HepG2 (cell line): Measurements from ENCODE around the gene INO80C. TPM values are rescaled to one million over a fixed set of nuclear protein-coding genes. Genes with fewer than 3 reads are reported as not detected.

Experiments used
- ATAC-seq: fragments of 200-7000 bp; cut with Tn5 transposase; 3 replicates; pipeline ENCODE4 v1.9.1; 2020; ENCODE audit warnings: mild to moderate bottlenecking, moderate library complexity
- BruUV-seq: library from RNA; stranded (reverse); fragments of 400-500 nt; replicated peaks from 2 replicates; lab custom pipeline; 2021; lab: Mats Ljungman, UMichigan
- CTCF ChIA-PET: fragments of 300-600 bp; formaldehyde crosslinking; extraction: SDS; loops from one replicate; lab custom pipeline; 2021; ENCODE audit warnings: low total read pairs, inconsistent platforms, low intra/inter-chr PET ratio; lab: Yijun Ruan, JAX
- POLR2A ChIA-PET: fragments of 350-600 bp; sonication (Branson Sonifier 250); formaldehyde crosslinking; loops from one replicate; lab custom pipeline; 2020; ENCODE audit warnings: antibody characterized with exemption, inconsistent platforms; lab: Yijun Ruan, JAX
- DNase-seq: peaks from one replicate; pipeline ENCODE4 v3.0.0-alpha.2; 2015; ENCODE audit warnings: low spot score
- FAIRE-seq: peaks from 3 replicates; lab custom pipeline; 2011; peaks lifted over from hg19 to GRCh38; lab: Jason Lieb, UNC
- H2AFZ ChIP-seq: one replicate; pipeline ENCODE4 v1.6.1; 2011; ENCODE audit warnings: low read length, inconsistent platforms
- H3K27ac ChIP-seq: fragments of 300-600 bp; 3 replicates; pipeline ENCODE4 v1.8.0; 2011; ENCODE audit warnings: mixed run types, mild to moderate bottlenecking, mixed read lengths, low read length, inconsistent platforms; ENCODE audit not compliant: insufficient read depth; ENCODE audit errors: extremely low read length
- H3K27me3 ChIP-seq, 2 experiments: fragments of 200-600 bp in 1 of 2; 2 replicates in 1 of 2; 3 replicates in 1 of 2; pipeline versions ENCODE4 v1.6.0 to v1.8.0; 2011; ENCODE audit warnings: low read length in 2 of 2, mild to moderate bottlenecking in 2 of 2, moderate library complexity in 2 of 2, inconsistent platforms in 1 of 2; ENCODE audit not compliant: insufficient read depth in 2 of 2, control insufficient read depth in 1 of 2
- H3K36me3 ChIP-seq, 2 experiments: fragments of 200-600 bp in 1 of 2; replicated peaks in 1 of 2; 2 replicates in 1 of 2; 3 replicates in 1 of 2; pipeline versions ENCODE4 v1.5.1 to v1.8.0; 2011; ENCODE audit warnings: low read length in 2 of 2, inconsistent platforms in 1 of 2; ENCODE audit not compliant: insufficient read depth in 2 of 2, control insufficient read depth in 1 of 2
- H3K4me1 ChIP-seq: 2 replicates; pipeline ENCODE4 v1.5.1; 2012; ENCODE audit warnings: low read length, inconsistent platforms; ENCODE audit not compliant: insufficient read depth
- H3K4me2 ChIP-seq: 2 replicates; pipeline ENCODE4 v1.6.0; 2011; ENCODE audit warnings: low read depth, low read length, inconsistent platforms
- H3K4me3 ChIP-seq, 3 experiments: fragments of 200-600 bp in 1 of 3; sonication (generic), shearing (Covaris generic) in 1 of 3; replicated peaks in 1 of 3; 2 replicates each; pipeline ENCODE4 v1.5.1; 2011 to 2016; ENCODE audit warnings: low read length in 3 of 3, inconsistent platforms in 2 of 3, low read depth in 2 of 3, mild to moderate bottlenecking in 2 of 3, control low read depth in 1 of 3, mixed read lengths in 1 of 3; ENCODE audit not compliant: insufficient read depth in 1 of 3
- H3K79me2 ChIP-seq: one replicate; pipeline ENCODE4 v1.6.1; 2011; ENCODE audit warnings: low read length, inconsistent platforms; ENCODE audit not compliant: insufficient read depth
- H3K9ac ChIP-seq: 2 replicates; pipeline ENCODE4 v1.6.0; 2011; ENCODE audit warnings: mild to moderate bottlenecking, low read depth, low read length, inconsistent platforms; ENCODE audit not compliant: insufficient read depth
- H3K9me3 ChIP-seq: 2 replicates; pipeline ENCODE4 v1.5.1; 2012; ENCODE audit warnings: mild to moderate bottlenecking, low read length
- H4K20me1 ChIP-seq: 2 replicates; pipeline ENCODE4 v1.6.0; 2011; ENCODE audit warnings: inconsistent platforms, mild to moderate bottlenecking, low read length, moderate library complexity; ENCODE audit not compliant: insufficient read depth
- ASH2L ChIP-seq: fragments of 300-600, 200-600 bp; sonication (generic); IDR thresholded peaks from 2 replicates; pipeline ENCODE4 v1.7.0; 2017; ENCODE audit warnings: low read depth, mild to moderate bottlenecking, moderate library complexity, mixed read lengths, low read length; ENCODE audit not compliant: insufficient read length
- NPAS2 ChIP-seq: sonication (generic); formaldehyde crosslinking; IDR thresholded peaks from 2 replicates; pipeline ENCODE4 v1.8.0; 2022; ENCODE audit warnings: mild to moderate bottlenecking, missing genetic modification reagents, borderline replicate concordance
- PAWR ChIP-seq: sonication (generic); formaldehyde crosslinking; IDR thresholded peaks from 2 replicates; pipeline ENCODE4 v1.4.0; 2020; ENCODE audit warnings: missing genetic modification reagents, mild to moderate bottlenecking, borderline replicate concordance
- POGZ ChIP-seq: sonication (generic); formaldehyde crosslinking; IDR thresholded peaks from 2 replicates; pipeline ENCODE4 v1.4.0; 2020; ENCODE audit warnings: mild to moderate bottlenecking, missing genetic modification reagents
- RAD51 ChIP-seq: fragments of 450-650 bp; IDR thresholded peaks from 2 replicates; pipeline ENCODE4 v1.6.1; 2016; ENCODE audit warnings: borderline replicate concordance
- REL ChIP-seq: sonication (generic); formaldehyde crosslinking; conservative IDR thresholded peaks from 2 replicates; pipeline ENCODE4 v1.8.0; 2022; ENCODE audit warnings: mild to moderate bottlenecking, missing genetic modification reagents, moderate library complexity
- SRSF9 ChIP-seq: fragments of 200-400 bp; formaldehyde crosslinking; IDR thresholded peaks from 2 replicates; pipeline ENCODE4 v1.6.1; 2018; ENCODE audit warnings: borderline replicate concordance, mild to moderate bottlenecking, low read depth, low read length; ENCODE audit not compliant: insufficient read depth, poor library complexity, severe bottlenecking
- ZBTB33 ChIP-seq: sonication (generic); formaldehyde crosslinking; IDR thresholded peaks from 2 replicates; pipeline ENCODE4 v1.4.0; 2020; ENCODE audit warnings: missing genetic modification reagents
- ZMYM2 ChIP-seq: sonication (generic); formaldehyde crosslinking; IDR thresholded peaks from 2 replicates; pipeline ENCODE4 v1.8.0; 2022; ENCODE audit warnings: mild to moderate bottlenecking, missing genetic modification reagents
- ZNF101 ChIP-seq: sonication (generic); formaldehyde crosslinking; IDR thresholded peaks from 2 replicates; pipeline ENCODE4 v1.4.0; 2020; ENCODE audit warnings: mild to moderate bottlenecking, low read depth, missing genetic modification reagents, borderline replicate concordance
- ZNF30 ChIP-seq: sonication (generic); formaldehyde crosslinking; IDR thresholded peaks from 2 replicates; pipeline ENCODE4 v1.5.0; 2020; ENCODE audit warnings: mild to moderate bottlenecking, missing genetic modification reagents
- WGBS: methylation state at CpG from one replicate; pipeline ENCODE4 v1.1.6; 2017; ENCODE audit warnings: low lambda C conversion rate; 5-methylcytosine and 5-hydroxymethylcytosine counted together
- in situ Hi-C: cut with HindIII; loops from 2 replicates; pipeline ENCODE4 v1.10.0; 2017; ENCODE audit warnings: low pct_unique_long_range_greater_than_20kb; ENCODE audit not compliant: extremely low pct_ligation_motif_present
- intact Hi-C: fragments of 100-400 bp; cut with micrococcal nuclease; formaldehyde crosslinking; loops from one replicate; pipeline ENCODE4 v1.10.0; 2022; ENCODE audit not compliant: unreplicated experiment
- polyA plus RNA-seq, 8 experiments: library from polyadenylated mRNA; depleted of rRNA in 3 of 8; stranded (reverse) in 7 of 8; unstranded in 1 of 8; fragments of >200 nt; fragmentation: Illumina TruSeq in 4 of 8; extraction: Trizol in 4 of 8; gene quantifications; 2 replicates each; pipeline versions ENCODE4 v1.2.1 to v1.2.3, GENCODE V29; 2011 to 2016; ENCODE audit warnings: low read depth in 4 of 8, missing spikeins in 1 of 8, mixed read lengths in 1 of 8; ENCODE audit not compliant: insufficient read depth in 1 of 8
- total RNA-seq, 5 experiments: library from RNA; depleted of rRNA; stranded (reverse); fragments of >200 nt; fragmentation: Illumina TruSeq; extraction: Trizol; gene quantifications; 2 replicates each; pipeline ENCODE4 v1.2.3, GENCODE V29; 2016; ENCODE audit warnings: low read depth in 1 of 5

INO80C gene
- total and polyA plus RNA-seq, 2 of the 13 experiments (the other 11 are each of a cell fraction or from before 2014, with no cell fraction given), result 8.2 to 15.4 TPM

GRCh38 chr18:35465329-35465728 is 32.4 kb downstream of the INO80C start (continued):
- TF ChIP-seq ZNF101 (no peak), RAD51 (no peak), ASH2L (no peak), ZMYM2 (CRISPR knock-in tag) (no peak), POGZ (CRISPR knock-in tag) (no peak), PAWR (CRISPR knock-in tag) (no peak), SRSF9 (no peak), ZNF30 (CRISPR knock-in tag) (no peak)
- TF ChIP-seq, all 625 proteins: peak for 0

- BruUV-seq, result no TSS peak
- no peaks in the 10 kb centered on the region for H3K79me2 ChIP-seq
- H3K27ac ChIP-seq, result no peak overlapping the region
- no peak for FAIRE-seq
- no peak for DNase-seq
- POLR2A ChIA-PET, result no interaction called here
- intact Hi-C loops, result no loop called here
- WGBS, result 97% methylated on average over 2 of the region's 2 CpGs
- H3K4me1 ChIP-seq, result peaks cover 14% of the 10 kb centered on the region
- no peak overlapping the region for H3K4me2 ChIP-seq
- in situ Hi-C loops, result no loop called here
- CTCF ChIA-PET, result no interaction called here
- no peaks in the 10 kb centered on the region for H3K27me3 ChIP-seq
- no peaks in the 10 kb centered on the region for H4K20me1 ChIP-seq
- no peak for TF ChIP-seq NPAS2 (CRISPR knock-in tag)
- TF ChIP-seq ZBTB33, result no peak
- no peak for TF ChIP-seq REL
- TF ChIP-seq, all 625 proteins: peak for 0
- ATAC-seq, result no peak
- Histone ChIP-seq H2AFZ (no peak overlapping the region), H3K9me3 (no peaks in the 10 kb centered on the region), H3K9ac (no peak overlapping the region), H3K36me3 (peaks cover 2% of the 10 kb centered on the region in 2 experiments; a peak in 2 of 5 replicates), H3K4me3 (no peak overlapping the region)
Measured at GRCh38 chr18:35464831-35465279, 32.9 kb downstream of the INO80C start.
